GM23338 (cell line): Measurements from ENCODE around the gene NDUFV2.

Source experiments
- CREB1 ChIP-seq: fragments of 250-450 bp; sonication (Bioruptor Pico); IDR thresholded peaks from 2 replicates; pipeline ENCODE4 v1.5.0; 2020; ENCODE audit warnings: low read depth, mild to moderate bottlenecking, moderate library complexity
- CTCF ChIP-seq, 2 experiments: fragments of 200-600 bp in 1 of 2; sonication (generic) in 1 of 2; conservative IDR thresholded peaks; 2 replicates each; pipeline versions ENCODE4 v1.5.1 to v1.6.1; 2016 to 2017; ENCODE audit warnings: antibody characterized with exemption in 2 of 2, low read depth in 2 of 2, mild to moderate bottlenecking in 2 of 2, moderate library complexity in 1 of 2
- EZH2 ChIP-seq: fragments of 200-600 bp; sonication (generic); IDR thresholded peaks from one replicate; pipeline ENCODE4 v1.8.0; 2017; ENCODE audit warnings: antibody characterized with exemption, mild to moderate bottlenecking, low read depth; ENCODE audit not compliant: unreplicated experiment
- JUNB ChIP-seq: IDR thresholded peaks from one replicate; pipeline ENCODE4 v1.6.1; 2016; ENCODE audit warnings: antibody characterized with exemption; ENCODE audit not compliant: unreplicated experiment
- POLR2AphosphoS5 ChIP-seq: IDR thresholded peaks from 2 replicates; pipeline ENCODE4 v1.6.1; 2016; ENCODE audit warnings: antibody characterized with exemption, low read depth
- REST ChIP-seq: IDR thresholded peaks from one replicate; pipeline ENCODE4 v1.6.1; 2018; ENCODE audit warnings: antibody characterized with exemption; ENCODE audit not compliant: unreplicated experiment

- TF ChIP-seq EZH2, result no peak
- no peak for TF ChIP-seq POLR2AphosphoS5
- TF ChIP-seq CTCF (conservative IDR thresholded peaks at IDR 0.05; ENCODE audit: low read depth in 2 of 2), result no peak
- TF ChIP-seq REST, result no peak
- TF ChIP-seq CREB1 (CRISPR knock-in tag), result no peak
- TF ChIP-seq JUNB, result no peak
These were observed 11.1 kb downstream of the NDUFV2 start for GRCh38 chr18:9113468-9114149.
